Measurements from ENCODE around the gene CGNL1. TPM values are rescaled to one million over a fixed set of nuclear protein-coding genes. Genes with fewer than 3 reads are reported as not detected.

The CGNL1 gene
- polyA plus RNA-seq, 1 of the 3 experiments (the other 2 are of a cell fraction), result 0.23 TPM

- no peak overlapping the region for H3K4me3 ChIP-seq (ENCODE audit: low read depth in 2 of 2, low read length in 1 of 2)
- no peaks in the 10 kb centered on the region for H4K20me1 ChIP-seq (ENCODE audit: insufficient read depth)
- TF ChIP-seq RXRA (IDR thresholded peaks at IDR 0.05; ENCODE audit: borderline replicate concordance, low read depth), result no peak
- TF ChIP-seq TAF1 (IDR thresholded peaks at IDR 0.05; ENCODE audit: borderline replicate concordance, low read depth, low read length), result no peak
- no peak overlapping the region for H3K9ac ChIP-seq
- no peaks in the 10 kb centered on the region for H3K79me2 ChIP-seq (ENCODE audit: insufficient read depth)
- no peaks in the 10 kb centered on the region for H3F3A ChIP-seq (replicated peaks; ENCODE audit: insufficient read depth)
- H3K4me2 ChIP-seq, result no peak overlapping the region
- no peak overlapping the region for H3K27ac ChIP-seq (ENCODE audit: low read depth in 2 of 2, low read length in 1 of 2)
- no peak overlapping the region for H2AFZ ChIP-seq (ENCODE audit: low read depth)
- no peak for DNase-seq
- H3K4me1 ChIP-seq (ENCODE audit: control insufficient read depth in 1 of 2, insufficient read depth in 2 of 2, low read depth in 1 of 2, low read length in 1 of 2), result peaks cover 11 to 16% of the 10 kb centered on the region in 2 experiments; a peak in 3 of 4 replicates
- no peaks in the 10 kb centered on the region for H3K27me3 ChIP-seq (ENCODE audit: insufficient read depth)
- H3K9me2 ChIP-seq, result no peaks in the 10 kb centered on the region
- WGBS (ENCODE audit: low lambda C conversion rate), result 85% methylated on average over 6 of the region's 6 CpGs
- ChIA-PET CTCF (interaction anchor here (0.5 to 16.0 kb wide), 6 partner anchors 10 to 844 kb away, joined by 3 to 447 read pairs (median 7); no protein-coding TSS in a partner anchor), POLR2A (no interaction called here)
- H3K36me3 ChIP-seq (replicated peaks in 1 of 2; ENCODE audit: control insufficient read depth in 1 of 2, insufficient read depth in 2 of 2, low read length in 1 of 2), result no peaks in the 10 kb centered on the region
- no peaks in the 10 kb centered on the region for H3K9me3 ChIP-seq
Measured at GRCh38 chr15:57335293-57335715, 41.0 kb upstream of the CGNL1 start.

GRCh38 chr15:57335719-57336118 is 40.6 kb upstream of the CGNL1 start:
- H2AFZ ChIP-seq (ENCODE audit: low read depth), result no peak overlapping the region
- H3K36me3 ChIP-seq (replicated peaks in 1 of 2; ENCODE audit: control insufficient read depth in 1 of 2, insufficient read depth in 2 of 2, low read length in 1 of 2), result no peaks in the 10 kb centered on the region
- no peaks in the 10 kb centered on the region for H3F3A ChIP-seq (replicated peaks; ENCODE audit: insufficient read depth)
- no peaks in the 10 kb centered on the region for H3K9me3 ChIP-seq
- no peaks in the 10 kb centered on the region for H3K9me2 ChIP-seq
- H3K4me3 ChIP-seq (ENCODE audit: low read depth in 2 of 2, low read length in 1 of 2), result no peak overlapping the region
- H3K27ac ChIP-seq (ENCODE audit: low read depth in 2 of 2, low read length in 1 of 2), result no peak overlapping the region
- 81% methylated on average over 7 of the region's 7 CpGs for WGBS (ENCODE audit: low lambda C conversion rate)
- no peak overlapping the region for H3K9ac ChIP-seq
- ChIA-PET POLR2A (interaction anchor here (0.6 kb wide), 1 partner anchor 676 kb away, joined by 4 read pairs; no protein-coding TSS in a partner anchor), CTCF (interaction anchor here (0.5 to 16.0 kb wide), 6 partner anchors 10 to 845 kb away, joined by 3 to 447 read pairs (median 25); no protein-coding TSS in a partner anchor)
- H3K79me2 ChIP-seq (ENCODE audit: insufficient read depth), result no peaks in the 10 kb centered on the region
- no peak overlapping the region for H3K4me2 ChIP-seq
- H3K27me3 ChIP-seq (ENCODE audit: insufficient read depth), result no peaks in the 10 kb centered on the region
- TF ChIP-seq NRF1 (IDR thresholded peaks at IDR 0.05; ENCODE audit: low read depth, low read length), result no peak
- TF ChIP-seq SIN3A (IDR thresholded peaks at IDR 0.05; ENCODE audit: borderline replicate concordance, low read depth, low read length), result no peak
- no peak for TF ChIP-seq FOSL2 (IDR thresholded peaks at IDR 0.05; ENCODE audit: borderline replicate concordance, low read depth)
- TF ChIP-seq, protein P1, sequence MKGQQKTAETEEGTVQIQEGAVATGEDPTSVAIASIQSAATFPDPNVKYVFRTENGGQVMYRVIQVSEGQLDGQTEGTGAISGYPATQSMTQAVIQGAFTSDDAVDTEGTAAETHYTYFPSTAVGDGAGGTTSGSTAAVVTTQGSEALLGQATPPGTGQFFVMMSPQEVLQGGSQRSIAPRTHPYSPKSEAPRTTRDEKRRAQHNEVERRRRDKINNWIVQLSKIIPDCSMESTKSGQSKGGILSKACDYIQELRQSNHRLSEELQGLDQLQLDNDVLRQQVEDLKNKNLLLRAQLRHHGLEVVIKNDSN (IDR thresholded peaks at IDR 0.05; ENCODE audit: borderline replicate concordance, low read depth), result no peak
- TF ChIP-seq REST (IDR thresholded peaks at IDR 0.05; ENCODE audit: low read depth, low read length), result no peak
- TF ChIP-seq YY1 (IDR thresholded peaks at IDR 0.05; ENCODE audit: low read depth), result no peak
- TF ChIP-seq RXRA (IDR thresholded peaks at IDR 0.05; ENCODE audit: borderline replicate concordance, low read depth), result no peak
- TF ChIP-seq GABPA (IDR thresholded peaks at IDR 0.05; ENCODE audit: low read depth), result no peak
- TF ChIP-seq FOXJ3 (CRISPR knock-in tag; IDR thresholded peaks at IDR 0.05), result no peak
- DNase-seq, result no peak
- peaks cover 11 to 16% of the 10 kb centered on the region in 2 experiments; a peak in 3 of 4 replicates for H3K4me1 ChIP-seq (ENCODE audit: control insufficient read depth in 1 of 2, insufficient read depth in 2 of 2, low read depth in 1 of 2, low read length in 1 of 2)
- no peaks in the 10 kb centered on the region for H4K20me1 ChIP-seq (ENCODE audit: insufficient read depth)
